LNCAP (cell line): ENCODE data around the gene RAB11A.

Experiments
- CTCF ChIP-seq: fragments of 450-650 bp; IDR thresholded peaks from 2 replicates; pipeline ENCODE4 v1.5.1; 2017; ENCODE audit warnings: mild to moderate bottlenecking

RAB11A gene

GRCh38 chr15:65923264-65923663, 54.0 kb downstream of the RAB11A start:
- no peak for TF ChIP-seq CTCF

GRCh38 chr15:65924004-65924403, 54.7 kb downstream of the RAB11A start:
- no peak for TF ChIP-seq CTCF

- no peak for TF ChIP-seq CTCF
Observed at GRCh38 chr15:65925338-65925737, 56.0 kb downstream of the RAB11A start.

GRCh38 chr15:65926459-65926858, 57.2 kb downstream of the RAB11A start:
- no peak for TF ChIP-seq CTCF

GRCh38 chr15:65926899-65927298, 57.6 kb downstream of the RAB11A start:
- no peak for TF ChIP-seq CTCF

GRCh38 chr15:65927545-65927944, 58.3 kb downstream of the RAB11A start:
- no peak for TF ChIP-seq CTCF

- no peak for TF ChIP-seq CTCF
Observed at GRCh38 chr15:65929573-65929972, 60.3 kb downstream of the RAB11A start.

- no peak for TF ChIP-seq CTCF
Observed at GRCh38 chr15:65930134-65930533, 60.8 kb downstream of the RAB11A start.
